Activated CD4-positive, alpha-beta T cell treated with anti-CD3 and anti-CD28 coated beads for 24 hours (primary cell): ENCODE results near the gene KCNK17.

Experiments used
- DNase-seq, 2 donors: peaks; one replicate each; pipeline ENCODE4 v3.0.0-alpha.2; 2020; ENCODE audit warnings: low read depth in 2 of 2

KCNK17 gene

GRCh38 chr6:39268171-39268570 is 46.0 kb downstream of the KCNK17 start:
- no peak for DNase-seq

- no peak for DNase-seq
These were observed 47.4 kb downstream of the KCNK17 start for GRCh38 chr6:39266782-39267355.

DNA sequence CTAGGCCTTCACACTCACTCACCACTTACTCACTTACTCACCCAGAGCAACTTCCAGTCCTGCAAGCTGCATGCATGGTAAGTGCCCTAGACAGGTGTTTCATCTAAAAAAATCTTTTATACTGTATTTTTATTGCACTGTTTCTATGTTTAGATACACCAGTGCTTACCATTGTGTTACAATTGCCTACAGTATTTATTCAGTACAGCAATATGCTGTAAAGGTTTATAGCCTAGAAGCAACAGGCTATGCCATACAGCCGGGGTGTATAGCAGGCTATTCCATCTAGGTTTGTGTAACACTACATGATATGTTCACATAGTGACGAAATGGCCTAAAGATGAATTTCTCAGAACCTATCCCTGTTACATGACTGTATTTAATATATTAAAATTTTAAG is 47.8 kb downstream of the KCNK17 start:
- DNase-seq = no peak

- DNase-seq = peak in 1 of 2 donors; percentile 1
These were observed 50.7 kb downstream of the KCNK17 start for GRCh38 chr6:39263303-39264037.

- no peak for DNase-seq
These were observed 52.5 kb downstream of the KCNK17 start for GRCh38 chr6:39261751-39262150.

DNA sequence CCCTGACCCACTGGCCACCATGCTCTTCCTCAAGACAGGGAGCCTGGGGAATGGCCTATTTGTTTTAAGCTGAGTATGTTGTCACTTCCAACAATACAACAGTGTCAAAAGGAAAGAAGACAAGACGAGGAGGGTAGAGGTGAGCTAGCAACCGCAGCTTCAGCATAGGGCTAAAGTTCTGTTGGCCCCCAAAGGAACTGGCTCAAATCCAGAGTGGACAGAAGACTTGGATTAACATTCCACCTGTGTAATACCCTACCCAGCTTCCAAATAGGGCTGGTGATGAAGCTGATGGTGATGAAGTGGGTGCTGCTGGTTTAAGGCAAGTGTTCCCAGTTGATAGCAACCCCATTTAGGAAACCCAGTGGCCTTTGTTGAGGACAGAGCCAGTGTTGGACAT is 53.3 kb downstream of the KCNK17 start:
- DNase-seq = no peak

DNA sequence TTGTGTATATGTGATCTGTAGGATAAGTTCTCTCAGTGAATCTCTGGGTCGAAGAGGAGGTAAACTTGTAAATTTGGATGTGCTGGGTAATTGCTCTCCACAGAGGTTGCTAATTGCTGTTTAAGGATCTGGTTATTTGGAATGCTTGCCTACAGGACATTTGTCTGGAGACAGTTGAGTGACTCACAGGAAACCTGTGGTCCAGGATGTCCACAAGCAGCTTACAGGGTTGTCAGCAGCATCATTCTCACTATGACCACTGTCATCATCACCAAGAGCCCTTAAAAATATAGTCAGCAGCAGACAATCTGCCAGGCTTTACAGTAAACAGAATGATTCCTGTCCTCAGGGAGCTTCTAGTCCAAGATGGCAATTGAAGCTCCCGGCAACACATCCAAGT is 53.8 kb downstream of the KCNK17 start:
- no peak for DNase-seq

GRCh38 chr6:39256294-39256940 is 57.8 kb downstream of the KCNK17 start:
- no peak for DNase-seq

- DNase-seq = no peak
These were observed 59.2 kb downstream of the KCNK17 start for GRCh38 chr6:39254999-39255535.

DNA sequence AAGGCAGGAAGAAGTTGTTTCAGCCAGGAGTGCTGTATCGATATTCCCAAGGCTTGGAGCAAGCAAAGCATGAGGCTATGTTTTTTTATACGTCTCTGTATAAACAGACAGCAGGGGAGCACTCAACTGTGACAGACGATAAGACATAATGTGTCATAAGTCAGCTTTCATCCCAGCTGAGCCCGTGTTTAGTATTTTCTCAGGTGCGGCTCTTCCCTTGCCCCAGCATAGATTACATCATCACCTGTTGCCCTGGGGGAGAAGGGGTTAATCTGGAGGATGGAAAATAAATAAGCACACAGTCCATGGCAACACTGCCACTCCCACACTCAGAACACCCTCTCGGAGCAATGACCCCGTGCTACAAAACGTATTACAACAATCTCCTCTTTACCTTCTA is 62.8 kb downstream of the KCNK17 start:
- DNase-seq = no peak

GRCh38 chr6:39250507-39250906 is 63.7 kb downstream of the KCNK17 start:
- no peak for DNase-seq

- no peak for DNase-seq
These were observed 64.9 kb downstream of the KCNK17 start for GRCh38 chr6:39249278-39249677.
